Aorta (tissue), 5 donors: ENCODE data around the gene RAB11FIP4. TPM values are rescaled to one million over a fixed set of nuclear protein-coding genes. Genes with fewer than 3 reads are reported as not detected.

ENCODE experiments used
- ATAC-seq: fragments of 200-7000 bp; cut with Tn5 transposase; one replicate; pipeline ENCODE4 v1.9.1; 2022; ENCODE audit warnings: moderate library complexity; ENCODE audit not compliant: low FRiP score
- DNase-seq, 2 donors: peaks; one replicate each; pipeline ENCODE4 v3.0.0-alpha.2; 2020
- H3K27ac ChIP-seq, 2 donors: one replicate each; pipeline ENCODE4 v1.5.1; 2013; ENCODE audit warnings: low read length in 2 of 2, mild to moderate bottlenecking in 2 of 2, moderate library complexity in 2 of 2, control low read depth in 1 of 2, inconsistent platforms in 1 of 2, low read depth in 1 of 2
- H3K27me3 ChIP-seq, 2 donors: one replicate each; pipeline ENCODE4 v1.6.1; 2013; ENCODE audit warnings: control low read depth in 1 of 2, low read length in 1 of 2, mild to moderate bottlenecking in 1 of 2, moderate library complexity in 1 of 2; ENCODE audit not compliant: insufficient read depth in 2 of 2, control insufficient read depth in 1 of 2
- H3K36me3 ChIP-seq, 2 donors: one replicate each; pipeline ENCODE4 v1.6.1; 2013; ENCODE audit warnings: control low read depth in 1 of 2, low read length in 1 of 2, mild to moderate bottlenecking in 1 of 2; ENCODE audit not compliant: insufficient read depth in 2 of 2, control insufficient read depth in 1 of 2
- H3K4me1 ChIP-seq, 2 donors: one replicate each; pipeline ENCODE4 v1.6.1; 2013; ENCODE audit warnings: low read length in 2 of 2, control low read depth in 1 of 2, mild to moderate bottlenecking in 1 of 2, moderate library complexity in 1 of 2; ENCODE audit not compliant: insufficient read depth in 2 of 2, control insufficient read depth in 1 of 2
- H3K4me3 ChIP-seq, 2 donors: one replicate each; pipeline ENCODE4 v1.5.1; 2013; ENCODE audit warnings: low read length in 2 of 2, control low read depth in 1 of 2, mild to moderate bottlenecking in 1 of 2
- H3K9me3 ChIP-seq: one replicate; pipeline ENCODE4 v1.6.1; 2013; ENCODE audit warnings: mild to moderate bottlenecking, low read length; ENCODE audit not compliant: control insufficient read depth
- whole genome bisulfite sequencing, 2 donors: extraction: QIAGEN DNeasy Blood & Tissue Kit; methylation state at CpG; one replicate each; pipeline ENCODE4 v1.1.7; 2013; 5-methylcytosine and 5-hydroxymethylcytosine counted together
- intact Hi-C, 2 donors: fragments of 100-400 bp; cut with DNase I; formaldehyde crosslinking; loops; one replicate each; pipeline versions ENCODE4 v1.14.2 to v1.15.0; 2022
- polyA plus RNA-seq, 2 donors: library from polyadenylated mRNA; stranded (reverse); fragments of 200-250 nt; gene quantifications; one replicate each; pipeline ENCODE4 v1.2.3, GENCODE V29; 2013
- total RNA-seq, 2 donors: library from RNA; stranded (reverse); fragmentation: NEBNext Ultra II Directional; extraction: Animal tissue kit (Norgen Biotek cat#: 25700); gene quantifications; one replicate each; pipeline ENCODE4 v1.2.1, GENCODE V29; 2021
- donor health status: healthy with polysubstance abuse.
- donor health status: Bipolar disorder and iron deficiency.
- donor health status: DM: no; HTN: no; CAD: no.
- donor health status: DM: no; HTN: no; CAD: no.
- donor health status: DM: yes; HTN: yes; CAD: no.

Gene RAB11FIP4
- total and polyA plus RNA-seq, 4 donors = 0.15 to 2.6 (median 1.4) TPM

- Histone ChIP-seq H3K27ac (no peak overlapping the region), H3K4me1 (no peaks in the 10 kb centered on the region), H3K27me3 (peaks cover 0 to 2% of the 10 kb centered on the region in 2 donors), H3K9me3 (peaks cover 4% of the 10 kb centered on the region), H3K4me3 (no peak overlapping the region), H3K36me3 (no peaks in the 10 kb centered on the region)
- 88 to 92% methylated on average over 3 of the region's 3 CpGs for WGBS, 2 donors
- no peak for DNase-seq
- intact Hi-C loops = no loop called here
- no peak for ATAC-seq
Observed at GRCh38 chr17:31422443-31422842, 31.0 kb downstream of the RAB11FIP4 start.

- DNase-seq (no peak), ATAC-seq (no peak)
- no peaks in the 10 kb centered on the region for H3K4me1 ChIP-seq
- intact Hi-C loops = no loop called here
- peaks cover 4% of the 10 kb centered on the region for H3K9me3 ChIP-seq
- 46 to 55% methylated on average over 5 of the region's 5 CpGs for WGBS, 2 donors
- H3K27ac ChIP-seq = no peak overlapping the region
- H3K27me3 ChIP-seq = peaks cover 0 to 2% of the 10 kb centered on the region in 2 donors
- no peaks in the 10 kb centered on the region for H3K36me3 ChIP-seq
- no peak overlapping the region for H3K4me3 ChIP-seq
Observed at GRCh38 chr17:31424944-31425281, 33.4 kb downstream of the RAB11FIP4 start.

- ATAC-seq (peak; percentile 33), DNase-seq (peak in 1 of 2 donors; percentile 46)
- intact Hi-C loops = no loop called here
- Histone ChIP-seq H3K27me3 (peaks cover 0 to 2% of the 10 kb centered on the region in 2 donors), H3K27ac (no peak overlapping the region), H3K9me3 (peaks cover 4% of the 10 kb centered on the region), H3K4me1 (no peaks in the 10 kb centered on the region), H3K36me3 (no peaks in the 10 kb centered on the region), H3K4me3 (no peak overlapping the region)
- WGBS, 2 donors = 32 to 33% methylated on average over 17 of the region's 17 CpGs
Observed at GRCh38 chr17:31425282-31426040, 34.0 kb downstream of the RAB11FIP4 start.

DNA sequence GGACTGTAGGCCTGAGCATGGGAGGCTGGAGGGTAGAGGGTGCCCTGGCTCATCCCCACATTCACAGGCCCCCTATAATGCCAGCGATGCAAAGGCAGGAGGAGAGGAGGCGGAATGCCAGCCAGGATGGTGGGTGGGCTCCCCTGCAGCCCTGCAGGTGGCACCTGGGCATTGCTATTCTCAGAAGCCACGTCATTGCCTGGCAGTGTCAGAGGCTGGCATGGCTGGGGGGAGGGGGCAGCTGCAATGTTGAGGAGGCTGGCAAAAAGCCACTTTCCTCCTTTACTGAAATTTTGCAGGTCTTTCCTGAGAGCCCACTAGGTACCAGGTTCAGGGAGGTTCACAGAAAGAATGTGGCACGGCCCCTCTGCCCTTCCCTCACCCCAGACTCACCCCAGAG is 36.2 kb downstream of the RAB11FIP4 start:
- H3K27ac ChIP-seq = no peak overlapping the region
- DNase-seq (no peak), ATAC-seq (peak; percentile 15)
- intact Hi-C loops = no loop called here
- H3K36me3 ChIP-seq = no peaks in the 10 kb centered on the region
- no peak overlapping the region for H3K4me3 ChIP-seq
- H3K4me1 ChIP-seq = no peaks in the 10 kb centered on the region
- whole genome bisulfite sequencing, 2 donors = 83 to 87% methylated on average over 4 of the region's 4 CpGs
- peaks cover 4% of the 10 kb centered on the region for H3K9me3 ChIP-seq
- peaks cover 0 to 2% of the 10 kb centered on the region in 2 donors for H3K27me3 ChIP-seq

DNA sequence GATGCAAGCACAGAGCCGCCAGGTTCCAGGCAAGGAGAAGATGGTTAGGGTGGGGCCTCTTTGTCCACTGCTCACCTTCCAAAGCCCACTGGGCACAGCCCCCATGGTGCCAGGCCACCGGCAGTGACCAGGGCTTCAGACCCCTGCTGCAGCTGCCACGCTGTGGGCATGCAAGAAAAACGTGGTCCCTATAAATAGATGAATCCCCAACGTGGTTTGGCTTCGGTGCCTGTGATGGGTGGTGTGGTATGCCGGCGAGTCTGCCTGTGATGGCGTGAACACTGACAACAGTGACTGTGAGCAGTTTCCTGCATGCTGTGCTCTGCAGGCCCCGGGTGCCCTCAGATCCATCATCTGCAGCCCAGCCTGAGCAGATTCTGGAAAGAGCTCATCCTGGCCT is 36.6 kb downstream of the RAB11FIP4 start:
- peaks cover 3% of the 10 kb centered on the region for H3K9me3 ChIP-seq
- no peak overlapping the region for H3K27ac ChIP-seq
- WGBS, 2 donors = 65 to 68% methylated on average over 10 of the region's 10 CpGs
- intact Hi-C loops = no loop called here
- H3K36me3 ChIP-seq = no peaks in the 10 kb centered on the region
- H3K4me1 ChIP-seq = no peaks in the 10 kb centered on the region
- DNase-seq (peak in 1 of 2 donors; percentile 49), ATAC-seq (no peak)
- peaks cover 0 to 2% of the 10 kb centered on the region in 2 donors for H3K27me3 ChIP-seq
- no peak overlapping the region for H3K4me3 ChIP-seq

GRCh38 chr17:31428512-31428911 is 37.0 kb downstream of the RAB11FIP4 start:
- no peaks in the 10 kb centered on the region for H3K27me3 ChIP-seq
- DNase-seq (peak in 1 of 2 donors; percentile 33), ATAC-seq (no peak)
- WGBS, 2 donors = 93 to 94% methylated on average over 4 of the region's 4 CpGs
- no peak overlapping the region for H3K27ac ChIP-seq
- H3K4me3 ChIP-seq = no peak overlapping the region
- H3K36me3 ChIP-seq = no peaks in the 10 kb centered on the region
- H3K9me3 ChIP-seq = no peaks in the 10 kb centered on the region
- H3K4me1 ChIP-seq = no peaks in the 10 kb centered on the region
- intact Hi-C loops = no loop called here

- H3K36me3 ChIP-seq = no peaks in the 10 kb centered on the region
- no peaks in the 10 kb centered on the region for H3K4me1 ChIP-seq
- DNase-seq (peak in 1 of 2 donors; percentile 41), ATAC-seq (no peak)
- no peaks in the 10 kb centered on the region for H3K27me3 ChIP-seq
- 25 to 31% methylated on average over 12 of the region's 12 CpGs for WGBS, 2 donors
- no peaks in the 10 kb centered on the region for H3K9me3 ChIP-seq
- intact Hi-C loops = loop anchor here in 1 of 2 donors (10.0 kb wide), 1 partner anchor 474 kb away; the partner anchor contains the start of gene UTP6
- no peak overlapping the region for H3K27ac ChIP-seq
- H3K4me3 ChIP-seq = no peak overlapping the region
Observed at GRCh38 chr17:31431098-31431851, 39.8 kb downstream of the RAB11FIP4 start.

DNA sequence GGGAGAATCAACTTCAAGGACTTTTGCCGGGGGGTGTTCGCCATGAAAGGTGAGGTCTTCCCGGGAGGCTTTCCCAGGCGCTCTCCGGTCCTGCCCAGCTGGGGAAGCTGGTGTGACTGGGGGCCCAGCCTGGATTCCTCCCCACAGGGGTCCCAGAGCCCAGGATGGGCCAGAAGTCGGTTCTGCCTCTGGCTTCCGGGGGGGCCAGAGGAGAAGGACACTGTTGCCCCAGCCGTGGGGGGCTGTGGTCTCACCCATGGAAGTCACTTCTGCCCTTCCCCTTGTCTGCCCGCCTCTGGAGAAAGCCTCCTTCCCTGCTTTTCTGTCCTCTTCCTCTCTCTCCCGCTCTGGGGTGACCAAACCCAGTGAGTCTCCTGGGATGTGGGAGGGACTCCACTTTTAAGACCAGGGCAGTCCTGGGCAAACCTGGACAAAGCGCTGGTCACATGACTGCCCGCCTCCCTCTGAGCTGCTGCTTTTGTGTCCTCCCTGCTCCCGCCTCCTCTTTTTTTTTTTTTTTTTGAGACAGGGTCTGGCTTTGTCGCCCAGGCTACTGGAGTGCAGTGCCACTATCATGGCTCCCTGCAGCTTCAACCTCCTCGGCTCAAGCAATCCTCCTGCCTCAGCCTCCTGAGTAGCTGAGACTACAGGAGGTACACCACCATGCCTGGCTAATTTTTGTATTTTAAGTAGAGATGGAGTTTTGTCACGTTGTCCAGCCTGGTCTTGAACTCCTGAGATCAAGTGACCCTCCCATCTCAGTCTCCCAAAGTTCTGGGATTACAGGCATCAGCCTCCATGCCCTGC is 40.6 kb downstream of the RAB11FIP4 start:
- peak in 1 of 2 donors; percentile 53 for DNase-seq
- Histone ChIP-seq H3K9me3 (no peaks in the 10 kb centered on the region), H3K4me1 (no peaks in the 10 kb centered on the region), H3K36me3 (no peaks in the 10 kb centered on the region), H3K4me3 (no peak overlapping the region), H3K27me3 (no peaks in the 10 kb centered on the region), H3K27ac (no peak overlapping the region)
- ATAC-seq = no peak
- intact Hi-C loops = loop anchor here in 1 of 2 donors (10.0 kb wide), 1 partner anchor 473 kb away; the partner anchor contains the start of gene UTP6
- 67 to 69% methylated on average over 15 to 16 of the region's 16 CpGs for WGBS, 2 donors
